Keratinocyte (primary cell): ENCODE results near the gene ZDHHC1. TPM values are rescaled to one million over a fixed set of nuclear protein-coding genes. Genes with fewer than 3 reads are reported as not detected.

Experiments used
- DNase-seq: peaks from one replicate; pipeline ENCODE4 v3.0.0-alpha.2; 2011; ENCODE audit warnings: low read depth, missing footprints, low spot score
- FAIRE-seq: peaks from 2 replicates; lab custom pipeline; 2011; peaks lifted over from hg19 to GRCh38; lab: Jason Lieb, UNC
- H2AFZ ChIP-seq: 2 replicates; pipeline ENCODE4 v1.6.0; 2012; ENCODE audit warnings: low read length, control low read depth, inconsistent platforms; ENCODE audit not compliant: control insufficient read depth
- H3K27ac ChIP-seq: 2 replicates; pipeline ENCODE4 v1.5.1; 2011; ENCODE audit warnings: low read length; ENCODE audit not compliant: control insufficient read depth, insufficient read depth
- H3K27me3 ChIP-seq: 3 replicates; pipeline ENCODE4 v1.6.0; 2011; ENCODE audit warnings: low read length; ENCODE audit not compliant: control insufficient read depth, insufficient read depth; ENCODE audit errors: extremely low read depth
- H3K36me3 ChIP-seq, 2 experiments: 2 replicates in 1 of 2; 3 replicates in 1 of 2; pipeline ENCODE4 v1.5.1; 2011; ENCODE audit warnings: low read length in 2 of 2, mild to moderate bottlenecking in 1 of 2; ENCODE audit not compliant: control insufficient read depth in 2 of 2, insufficient read depth in 2 of 2; ENCODE audit errors: extremely low read depth in 1 of 2
- H3K4me1 ChIP-seq: 3 replicates; pipeline ENCODE4 v1.5.1; 2011; ENCODE audit warnings: low read length; ENCODE audit not compliant: control insufficient read depth, insufficient read depth; ENCODE audit errors: extremely low read depth
- H3K4me2 ChIP-seq: 3 replicates; pipeline ENCODE4 v1.6.0; 2011; ENCODE audit warnings: low read depth, low read length; ENCODE audit not compliant: control insufficient read depth, insufficient read depth; ENCODE audit errors: extremely low read depth
- H3K4me3 ChIP-seq, 3 experiments: fragments of 200-600 bp in 1 of 3; sonication (generic) in 1 of 3; 2 replicates in 2 of 3; 3 replicates in 1 of 3; pipeline ENCODE4 v1.5.1; 2011 to 2016; ENCODE audit warnings: low read length in 3 of 3, mild to moderate bottlenecking in 3 of 3, control low read depth in 2 of 3, inconsistent platforms in 1 of 3, low read depth in 1 of 3, mixed read lengths in 1 of 3, mixed run types in 1 of 3, moderate library complexity in 1 of 3; ENCODE audit not compliant: control insufficient read depth in 2 of 3, insufficient read depth in 2 of 3; ENCODE audit errors: extremely low read depth in 1 of 3
- H3K79me2 ChIP-seq: 2 replicates; pipeline ENCODE4 v1.6.0; 2012; ENCODE audit warnings: low read length; ENCODE audit not compliant: control insufficient read depth, insufficient read depth
- H3K9ac ChIP-seq: 3 replicates; pipeline ENCODE4 v1.6.0; 2011; ENCODE audit warnings: low read length; ENCODE audit not compliant: control insufficient read depth, insufficient read depth; ENCODE audit errors: extremely low read depth
- H3K9me1 ChIP-seq: 3 replicates; pipeline ENCODE4 v1.6.0; 2011; ENCODE audit warnings: low read length; ENCODE audit not compliant: control insufficient read depth, insufficient read depth; ENCODE audit errors: extremely low read depth
- H3K9me3 ChIP-seq: 2 replicates; pipeline ENCODE4 v1.5.1; 2012; ENCODE audit warnings: low read depth, low read length; ENCODE audit not compliant: control insufficient read depth
- H4K20me1 ChIP-seq: 3 replicates; pipeline ENCODE4 v1.6.0; 2011; ENCODE audit warnings: low read length; ENCODE audit not compliant: control insufficient read depth, insufficient read depth; ENCODE audit errors: extremely low read depth
- CTCF ChIP-seq, 3 experiments: IDR thresholded peaks in 1 of 3; conservative IDR thresholded peaks in 1 of 3; optimal IDR thresholded peaks in 1 of 3; 2 replicates in 2 of 3; 3 replicates in 1 of 3; pipeline versions ENCODE3 to v1.5.1; 2011; ENCODE audit warnings: low read length in 3 of 3, mild to moderate bottlenecking in 3 of 3, moderate library complexity in 2 of 3, control low read depth in 1 of 3, inconsistent platforms in 1 of 3; ENCODE audit not compliant: insufficient read depth in 2 of 3; ENCODE audit errors: extremely low read depth in 1 of 3
- EZH2 ChIP-seq: IDR thresholded peaks from one replicate; pipeline ENCODE4 v1.6.1; 2012; ENCODE audit warnings: inconsistent platforms, mild to moderate bottlenecking, low read length, moderate library complexity
- dilution Hi-C: fragments of 300-500 bp; cut with MboI; formaldehyde crosslinking; loops from one replicate; pipeline ENCODE4 v1.7.0; 2020; ENCODE audit warnings: low sequenced_read_pairs; ENCODE audit not compliant: extremely low pct_ligation_motif_present
- polyA plus RNA-seq, 5 experiments: library from polyadenylated mRNA; depleted of rRNA in 3 of 5; stranded (reverse) in 3 of 5; stranded (forward) in 1 of 5; unstranded in 1 of 5; fragments of >200 nt; gene quantifications; 1 replicate in 1 of 5; 2 replicates in 3 of 5; 3 replicates in 1 of 5; pipeline versions ENCODE4 v1.2.1 to v1.2.3, GENCODE V29; 2011 to 2012; ENCODE audit warnings: missing spikeins in 2 of 5, low read depth in 1 of 5, low replicate concordance in 1 of 5

The ZDHHC1 gene
- polyA plus RNA-seq, 1 donor (not counting 4 experiments of a cell fraction or from before 2014, with no cell fraction given): 1.1 TPM

- Histone ChIP-seq H3K27me3 (no peaks in the 10 kb centered on the region), H3K36me3 (peaks cover 13 to 31% of the 10 kb centered on the region in 2 experiments), H4K20me1 (peaks cover 3% of the 10 kb centered on the region), H2AFZ (no peak overlapping the region), H3K4me3 (no peak overlapping the region), H3K9me3 (no peaks in the 10 kb centered on the region), H3K27ac (no peak overlapping the region), H3K9ac (no peak overlapping the region), H3K4me1 (no peaks in the 10 kb centered on the region), H3K79me2 (no peaks in the 10 kb centered on the region), H3K4me2 (no peak overlapping the region), H3K9me1 (no peaks in the 10 kb centered on the region)
- dilution Hi-C loops: no loop called here
- TF ChIP-seq CTCF (optimal IDR thresholded peaks at IDR 0.05 in 1 of 3, IDR thresholded peaks at IDR 0.05 in 1 of 3, conservative IDR thresholded peaks at IDR 0.05 in 1 of 3; ENCODE audit: extremely low read depth in 1 of 3, insufficient read depth in 2 of 3, low read length in 3 of 3) (no peak), EZH2 (no peak)
- FAIRE-seq: no peak
- no peak for DNase-seq
Observed at GRCh38 chr16:67438824-67439393, 22.6 kb upstream of the ZDHHC1 start.

- Histone ChIP-seq H3K4me1 (no peaks in the 10 kb centered on the region), H3K4me2 (no peak overlapping the region), H2AFZ (no peak overlapping the region), H4K20me1 (peaks cover 3% of the 10 kb centered on the region), H3K4me3 (no peak overlapping the region), H3K9ac (no peak overlapping the region), H3K27me3 (no peaks in the 10 kb centered on the region), H3K27ac (no peak overlapping the region), H3K79me2 (no peaks in the 10 kb centered on the region), H3K36me3 (peaks cover 11 to 25% of the 10 kb centered on the region in 2 experiments), H3K9me3 (no peaks in the 10 kb centered on the region), H3K9me1 (no peaks in the 10 kb centered on the region)
- no peak for DNase-seq
- no peak for FAIRE-seq
- TF ChIP-seq CTCF (optimal IDR thresholded peaks at IDR 0.05 in 1 of 3, IDR thresholded peaks at IDR 0.05 in 1 of 3, conservative IDR thresholded peaks at IDR 0.05 in 1 of 3; ENCODE audit: extremely low read depth in 1 of 3, insufficient read depth in 2 of 3, low read length in 3 of 3): no peak
- no peak for TF ChIP-seq EZH2
- dilution Hi-C loops: no loop called here
Observed at GRCh38 chr16:67438098-67438791, 22.0 kb upstream of the ZDHHC1 start.
